ENCODE results near the gene ENTPD6. TPM values are rescaled to one million over a fixed set of nuclear protein-coding genes. Genes with fewer than 3 reads are reported as not detected.

The ENTPD6 gene
- polyA plus RNA-seq, 1 donor from 2014 or later: 143 TPM

DNA sequence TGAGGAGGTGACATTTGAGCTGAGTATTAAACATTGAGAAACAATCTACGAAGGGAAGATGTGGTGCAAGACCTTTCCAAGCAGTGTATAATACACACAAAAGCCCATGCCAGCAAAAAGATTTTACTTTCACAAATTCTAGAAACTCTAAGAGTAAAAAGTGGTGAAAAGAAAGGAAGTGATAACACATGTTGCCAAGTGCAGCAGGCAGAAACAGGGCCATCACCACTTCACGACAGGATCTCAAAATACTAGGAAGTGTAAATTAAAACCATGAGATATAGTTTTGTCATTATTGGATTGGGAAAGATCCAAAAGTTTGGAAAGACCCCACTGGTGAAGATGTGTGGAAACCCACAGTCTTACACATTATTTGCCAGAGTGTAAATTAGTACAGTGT lies 1.7 kb upstream of the ENTPD6 start:
- Histone ChIP-seq H3K27me3 (ENCODE audit: insufficient read depth, low read depth, low read length) (no peaks in the 10 kb centered on the region), H3K36me3 (ENCODE audit: insufficient read depth, low read length) (no peaks in the 10 kb centered on the region), H3K9ac (ENCODE audit: low read length) (no peak overlapping the region), H3K9me3 (ENCODE audit: low read length) (no peaks in the 10 kb centered on the region), H3K27ac (ENCODE audit: low read length) (no peak overlapping the region), H3K4me3 (ENCODE audit: low read length) (no peak overlapping the region), H3K4me2 (ENCODE audit: low read length) (no peak overlapping the region), H4K20me1 (ENCODE audit: insufficient read depth) (no peaks in the 10 kb centered on the region), H3K79me2 (replicated peaks; ENCODE audit: insufficient read depth, low read length) (peaks cover 20% of the 10 kb centered on the region), H3K9me2 (ENCODE audit: insufficient read depth, low read length) (no peaks in the 10 kb centered on the region), H3F3A (ENCODE audit: insufficient read depth, low read length, poor library complexity, severe bottlenecking) (no peaks in the 10 kb centered on the region), H2AFZ (ENCODE audit: low read depth, low read length) (no peak overlapping the region)
- no peak for TF ChIP-seq TAF1 (IDR thresholded peaks at IDR 0.05; ENCODE audit: low read depth)
- TF ChIP-seq POLR2AphosphoS5 (IDR thresholded peaks at IDR 0.05): no peak
- TF ChIP-seq, protein P1, sequence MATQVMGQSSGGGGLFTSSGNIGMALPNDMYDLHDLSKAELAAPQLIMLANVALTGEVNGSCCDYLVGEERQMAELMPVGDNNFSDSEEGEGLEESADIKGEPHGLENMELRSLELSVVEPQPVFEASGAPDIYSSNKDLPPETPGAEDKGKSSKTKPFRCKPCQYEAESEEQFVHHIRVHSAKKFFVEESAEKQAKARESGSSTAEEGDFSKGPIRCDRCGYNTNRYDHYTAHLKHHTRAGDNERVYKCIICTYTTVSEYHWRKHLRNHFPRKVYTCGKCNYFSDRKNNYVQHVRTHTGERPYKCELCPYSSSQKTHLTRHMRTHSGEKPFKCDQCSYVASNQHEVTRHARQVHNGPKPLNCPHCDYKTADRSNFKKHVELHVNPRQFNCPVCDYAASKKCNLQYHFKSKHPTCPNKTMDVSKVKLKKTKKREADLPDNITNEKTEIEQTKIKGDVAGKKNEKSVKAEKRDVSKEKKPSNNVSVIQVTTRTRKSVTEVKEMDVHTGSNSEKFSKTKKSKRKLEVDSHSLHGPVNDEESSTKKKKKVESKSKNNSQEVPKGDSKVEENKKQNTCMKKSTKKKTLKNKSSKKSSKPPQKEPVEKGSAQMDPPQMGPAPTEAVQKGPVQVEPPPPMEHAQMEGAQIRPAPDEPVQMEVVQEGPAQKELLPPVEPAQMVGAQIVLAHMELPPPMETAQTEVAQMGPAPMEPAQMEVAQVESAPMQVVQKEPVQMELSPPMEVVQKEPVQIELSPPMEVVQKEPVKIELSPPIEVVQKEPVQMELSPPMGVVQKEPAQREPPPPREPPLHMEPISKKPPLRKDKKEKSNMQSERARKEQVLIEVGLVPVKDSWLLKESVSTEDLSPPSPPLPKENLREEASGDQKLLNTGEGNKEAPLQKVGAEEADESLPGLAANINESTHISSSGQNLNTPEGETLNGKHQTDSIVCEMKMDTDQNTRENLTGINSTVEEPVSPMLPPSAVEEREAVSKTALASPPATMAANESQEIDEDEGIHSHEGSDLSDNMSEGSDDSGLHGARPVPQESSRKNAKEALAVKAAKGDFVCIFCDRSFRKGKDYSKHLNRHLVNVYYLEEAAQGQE (IDR thresholded peaks at IDR 0.05; ENCODE audit: borderline replicate concordance): no peak
- no peak for TF ChIP-seq MXI1 (conservative IDR thresholded peaks at IDR 0.05; ENCODE audit: poor library complexity, severe bottlenecking)
- no peak for TF ChIP-seq EP300 (conservative IDR thresholded peaks at IDR 0.05; ENCODE audit: poor library complexity, severe bottlenecking)
- TF ChIP-seq, protein P2, sequence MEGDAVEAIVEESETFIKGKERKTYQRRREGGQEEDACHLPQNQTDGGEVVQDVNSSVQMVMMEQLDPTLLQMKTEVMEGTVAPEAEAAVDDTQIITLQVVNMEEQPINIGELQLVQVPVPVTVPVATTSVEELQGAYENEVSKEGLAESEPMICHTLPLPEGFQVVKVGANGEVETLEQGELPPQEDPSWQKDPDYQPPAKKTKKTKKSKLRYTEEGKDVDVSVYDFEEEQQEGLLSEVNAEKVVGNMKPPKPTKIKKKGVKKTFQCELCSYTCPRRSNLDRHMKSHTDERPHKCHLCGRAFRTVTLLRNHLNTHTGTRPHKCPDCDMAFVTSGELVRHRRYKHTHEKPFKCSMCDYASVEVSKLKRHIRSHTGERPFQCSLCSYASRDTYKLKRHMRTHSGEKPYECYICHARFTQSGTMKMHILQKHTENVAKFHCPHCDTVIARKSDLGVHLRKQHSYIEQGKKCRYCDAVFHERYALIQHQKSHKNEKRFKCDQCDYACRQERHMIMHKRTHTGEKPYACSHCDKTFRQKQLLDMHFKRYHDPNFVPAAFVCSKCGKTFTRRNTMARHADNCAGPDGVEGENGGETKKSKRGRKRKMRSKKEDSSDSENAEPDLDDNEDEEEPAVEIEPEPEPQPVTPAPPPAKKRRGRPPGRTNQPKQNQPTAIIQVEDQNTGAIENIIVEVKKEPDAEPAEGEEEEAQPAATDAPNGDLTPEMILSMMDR (IDR thresholded peaks at IDR 0.05; ENCODE audit: poor library complexity, severe bottlenecking): no peak
- no peak for TF ChIP-seq RAD21 (conservative IDR thresholded peaks at IDR 0.05)
- TF ChIP-seq SMC3 (conservative IDR thresholded peaks at IDR 0.05; ENCODE audit: poor library complexity): no peak
- no peak for TF ChIP-seq EZH2 (IDR thresholded peaks at IDR 0.05; ENCODE audit: borderline replicate concordance, insufficient read depth, low read length, poor library complexity, severe bottlenecking)

DNA sequence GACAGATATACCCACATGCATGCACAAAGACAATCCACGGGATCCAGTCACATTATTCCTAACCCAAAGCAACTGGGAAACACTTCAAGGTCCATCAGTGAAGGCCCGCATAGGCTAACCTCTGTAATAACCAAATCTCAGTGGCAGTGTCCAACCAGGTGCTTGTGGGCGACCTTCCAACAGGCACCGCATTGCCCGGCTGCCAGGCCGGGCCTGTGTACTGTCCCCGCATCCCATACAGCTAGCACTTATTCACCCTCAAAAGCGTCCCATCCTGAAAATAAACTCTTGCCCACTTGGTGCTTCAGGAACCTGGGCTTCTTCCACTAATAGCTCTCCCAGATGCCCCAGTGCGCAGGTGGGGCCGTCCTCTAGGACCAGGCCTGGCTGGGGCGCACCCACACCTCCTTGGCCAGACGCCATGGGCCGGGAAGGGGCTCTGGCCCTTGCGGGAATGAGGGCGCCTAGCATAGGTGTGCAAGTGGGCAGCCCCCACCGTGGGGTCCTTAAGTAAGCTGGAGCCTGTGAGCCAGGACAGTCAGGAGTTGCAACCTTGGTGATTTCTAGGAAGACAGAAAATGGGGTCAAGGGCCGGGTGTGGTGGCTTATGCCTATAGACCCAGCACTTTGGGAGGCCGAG lies 1.1 kb upstream of the ENTPD6 start:
- Histone ChIP-seq H3K4me3 (ENCODE audit: low read length) (peak overlapping the region; percentile 92), H3K27me3 (ENCODE audit: insufficient read depth, low read depth, low read length) (no peaks in the 10 kb centered on the region), H3K9me3 (ENCODE audit: low read length) (no peaks in the 10 kb centered on the region), H4K20me1 (ENCODE audit: insufficient read depth) (no peaks in the 10 kb centered on the region), H2AFZ (ENCODE audit: low read depth, low read length) (no peak overlapping the region), H3K9me2 (ENCODE audit: insufficient read depth, low read length) (no peaks in the 10 kb centered on the region), H3K27ac (ENCODE audit: low read length) (no peak overlapping the region), H3K4me2 (ENCODE audit: low read length) (no peak overlapping the region), H3K9ac (ENCODE audit: low read length) (no peak overlapping the region), H3K36me3 (ENCODE audit: insufficient read depth, low read length) (no peaks in the 10 kb centered on the region), H3F3A (ENCODE audit: insufficient read depth, low read length, poor library complexity, severe bottlenecking) (no peaks in the 10 kb centered on the region), H3K79me2 (replicated peaks; ENCODE audit: insufficient read depth, low read length) (peaks cover 20% of the 10 kb centered on the region)
- no peak for TF ChIP-seq RAD21 (conservative IDR thresholded peaks at IDR 0.05)
- no peak for TF ChIP-seq SMC3 (conservative IDR thresholded peaks at IDR 0.05; ENCODE audit: poor library complexity)
- TF ChIP-seq MXI1 (conservative IDR thresholded peaks at IDR 0.05; ENCODE audit: poor library complexity, severe bottlenecking): no peak
- no peak for TF ChIP-seq EZH2 (IDR thresholded peaks at IDR 0.05; ENCODE audit: borderline replicate concordance, insufficient read depth, low read length, poor library complexity, severe bottlenecking)
- TF ChIP-seq EP300 (conservative IDR thresholded peaks at IDR 0.05; ENCODE audit: poor library complexity, severe bottlenecking): no peak
- TF ChIP-seq, protein P1 (IDR thresholded peaks at IDR 0.05; ENCODE audit: borderline replicate concordance): no peak
- TF ChIP-seq, protein P2 (IDR thresholded peaks at IDR 0.05; ENCODE audit: poor library complexity, severe bottlenecking): no peak
- no peak for TF ChIP-seq TAF1 (IDR thresholded peaks at IDR 0.05; ENCODE audit: low read depth)
- no peak for TF ChIP-seq POLR2AphosphoS5 (IDR thresholded peaks at IDR 0.05)
